Measurements from ENCODE around the gene MYBPC3.
"Not testable (repeated sequence)": the region's sequence is repeated elsewhere in the genome, so short reads cannot be mapped to it uniquely, and the experiment has no call there.

MYBPC3 gene

DNA sequence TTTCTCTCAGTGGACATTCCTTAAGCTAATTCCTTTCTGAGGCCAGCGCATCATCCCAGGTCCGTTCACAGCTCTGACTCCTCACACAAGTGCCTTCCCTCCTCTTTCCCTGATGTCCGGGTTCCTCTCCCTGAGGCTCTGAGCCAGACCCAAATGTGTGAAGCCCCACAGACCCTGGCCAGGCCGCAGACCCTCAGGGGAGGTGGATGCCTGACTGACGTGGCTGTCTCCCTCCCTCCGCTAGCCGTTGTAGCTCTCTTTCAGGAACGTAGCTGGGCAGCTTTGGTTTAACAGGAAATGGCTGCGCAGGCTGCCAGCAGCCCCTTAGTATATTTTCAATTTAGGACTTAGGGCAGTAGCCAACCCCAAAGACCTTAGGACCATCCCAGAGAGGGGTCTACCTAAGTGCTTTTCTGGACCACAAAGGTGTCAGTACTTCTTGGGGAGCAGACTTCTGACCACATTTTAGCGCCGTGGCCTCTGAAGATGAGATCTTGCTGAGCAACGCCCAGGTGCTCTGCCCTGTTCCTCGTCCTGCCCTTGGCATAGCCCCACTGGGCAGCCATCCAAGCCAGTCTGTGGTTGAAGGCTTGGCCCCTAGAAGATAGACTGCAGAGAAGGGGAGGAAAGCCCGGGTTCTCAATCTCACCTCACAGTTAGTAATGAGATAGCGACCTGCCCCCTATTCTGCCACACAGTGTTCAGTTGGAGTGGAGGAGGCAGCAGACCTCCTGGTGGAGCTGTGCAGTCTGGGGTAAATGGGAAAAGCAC is 27.0 kb downstream of the MYBPC3 start:
- DNase-seq = no peak

GRCh38 chr11:47324520-47324919 is 28.0 kb downstream of the MYBPC3 start:
- DNase-seq = no peak

DNA sequence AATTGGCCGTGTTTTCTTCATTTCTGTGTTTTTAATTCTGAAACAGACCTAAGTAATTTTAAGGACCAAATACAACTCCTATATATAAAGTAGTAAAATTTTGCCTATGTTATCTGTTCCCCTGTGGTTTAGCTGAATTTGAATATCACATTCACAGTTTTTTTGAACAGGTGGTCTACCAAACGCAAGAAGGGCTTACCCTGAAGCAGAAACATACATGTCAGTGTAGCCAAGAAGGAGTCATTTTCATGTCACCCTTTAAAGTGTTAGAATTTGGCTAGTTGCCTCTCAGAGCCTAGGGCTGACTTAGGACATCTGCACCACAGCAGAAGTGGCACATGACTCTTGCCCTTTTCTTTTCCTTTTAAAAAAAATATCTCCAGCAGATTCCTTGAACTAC is 34.3 kb downstream of the MYBPC3 start:
- no peak for DNase-seq

DNA sequence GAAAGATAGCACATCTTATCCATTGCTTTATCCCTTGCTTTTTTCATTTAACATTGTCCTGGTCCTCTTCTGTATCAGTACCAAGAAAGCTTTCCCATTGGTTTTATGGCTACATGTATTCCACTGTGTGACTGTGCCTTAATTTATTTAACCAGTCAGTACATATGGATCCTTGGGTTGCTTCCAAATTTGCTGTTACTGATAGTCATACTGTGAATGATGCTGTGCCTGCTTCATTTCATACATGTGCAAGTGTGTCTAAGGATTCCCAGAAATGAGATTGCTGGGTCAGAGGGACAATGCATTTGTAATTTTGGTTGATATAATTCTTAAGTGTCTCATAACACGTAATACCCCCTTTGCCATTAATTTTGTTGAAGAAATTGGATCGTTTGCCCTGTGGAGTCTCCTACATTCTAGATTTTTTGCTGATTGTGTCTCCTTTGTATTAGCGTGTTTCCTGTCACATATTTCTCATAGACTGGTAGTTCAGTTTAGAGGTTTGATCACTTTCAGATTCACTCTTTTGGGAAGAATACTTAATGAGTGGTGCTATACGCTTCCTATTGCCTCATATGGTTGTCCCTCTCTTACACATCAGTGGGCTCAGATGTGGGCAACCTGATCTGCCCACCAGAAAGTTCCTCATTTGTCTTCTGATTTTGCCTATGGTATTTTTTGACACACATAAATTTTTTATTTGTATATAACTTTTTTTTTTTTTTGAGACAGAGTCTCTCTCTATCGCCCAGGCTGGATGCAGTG is 35.3 kb downstream of the MYBPC3 start:
- DNase-seq = no peak

GRCh38 chr11:47316501-47316900 is 36.0 kb downstream of the MYBPC3 start:
- not testable (repeated sequence) for DNase-seq

DNA sequence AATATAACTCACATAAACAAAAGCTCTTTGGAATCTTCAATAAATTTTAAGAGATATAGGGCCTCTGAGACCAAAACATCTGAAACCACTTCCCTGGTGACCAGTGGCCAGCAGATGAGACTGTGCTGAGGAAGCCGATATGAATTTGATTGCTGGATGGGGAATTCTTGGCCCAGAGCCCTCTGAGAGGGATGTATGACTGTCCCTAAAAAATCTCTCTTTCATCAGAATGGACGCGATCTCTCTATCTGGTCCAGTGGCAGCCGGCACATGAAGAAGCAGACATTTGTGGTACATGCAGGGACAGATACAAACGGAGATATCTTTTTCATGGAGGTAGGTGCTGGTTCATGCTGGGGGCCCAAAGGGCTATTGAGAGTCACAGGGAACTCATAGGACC is 37.5 kb downstream of the MYBPC3 start:
- DNase-seq = no peak

DNA sequence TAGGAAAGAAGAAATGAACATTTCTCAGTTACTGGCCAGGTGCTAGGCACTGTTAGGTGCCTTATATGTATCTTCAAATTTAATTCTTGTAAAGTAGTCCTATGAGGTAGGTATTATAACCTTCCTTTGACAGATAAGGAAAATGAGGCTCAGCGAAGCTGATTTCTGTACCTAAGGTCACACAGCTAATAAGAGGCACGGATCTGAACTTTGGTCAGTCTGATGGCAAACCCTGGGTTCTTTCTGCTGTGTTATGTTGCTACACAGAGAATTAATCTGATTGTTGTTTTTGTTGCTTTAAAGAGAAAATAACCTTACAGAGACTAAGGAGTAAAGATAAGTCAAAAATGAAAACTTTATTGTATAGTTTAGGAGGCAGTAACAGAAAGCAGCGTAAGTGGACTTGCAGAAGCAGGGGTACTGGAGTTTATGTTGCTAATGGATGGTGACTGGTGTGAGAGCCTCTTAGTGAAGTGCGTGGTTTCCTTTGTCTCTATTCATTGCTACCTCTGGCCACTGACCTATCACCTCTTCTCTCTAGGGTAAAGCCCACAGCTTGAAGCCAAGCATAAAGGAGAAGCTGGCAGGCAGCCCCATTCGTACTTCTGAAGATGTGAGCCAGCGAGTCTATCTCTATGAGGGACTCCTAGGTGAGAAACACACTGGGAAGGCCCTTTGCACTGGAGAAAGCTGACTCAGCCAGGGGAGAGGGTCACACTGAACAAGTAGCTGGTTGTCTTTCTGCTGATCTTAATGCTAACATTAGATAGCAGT is 44.3 kb downstream of the MYBPC3 start:
- DNase-seq = no peak

GRCh38 chr11:47306484-47306844 is 46.0 kb downstream of the MYBPC3 start:
- DNase-seq = no peak

GRCh38 chr11:47305734-47306483 is 46.6 kb downstream of the MYBPC3 start:
- DNase-seq = peak in 48 of 56 donors; percentile 2 to 76 (median 33)

GRCh38 chr11:47302853-47303252 is 49.6 kb downstream of the MYBPC3 start:
- DNase-seq = no peak

GRCh38 chr11:47299078-47299477 is 53.4 kb downstream of the MYBPC3 start:
- no peak for DNase-seq

DNA sequence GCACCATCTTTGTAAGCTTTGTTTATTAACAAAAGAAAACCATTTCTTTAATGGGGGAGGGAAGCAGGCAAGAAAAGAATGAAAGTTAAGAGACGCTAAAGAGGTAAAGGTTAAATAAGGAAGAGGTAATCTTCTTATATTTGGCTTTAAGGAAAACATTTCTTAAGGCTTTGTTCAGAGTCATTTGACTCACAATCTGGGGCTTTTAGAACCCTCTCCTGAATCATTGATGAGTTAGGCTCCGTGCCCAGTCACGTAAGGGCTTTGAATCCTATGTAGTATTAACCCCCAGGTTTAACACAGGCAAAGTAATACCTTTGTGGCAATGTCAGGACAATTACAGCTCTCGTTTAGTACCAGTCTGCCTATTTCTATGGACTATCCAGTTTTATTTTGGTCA is 56.5 kb downstream of the MYBPC3 start:
- no peak for DNase-seq

DNA sequence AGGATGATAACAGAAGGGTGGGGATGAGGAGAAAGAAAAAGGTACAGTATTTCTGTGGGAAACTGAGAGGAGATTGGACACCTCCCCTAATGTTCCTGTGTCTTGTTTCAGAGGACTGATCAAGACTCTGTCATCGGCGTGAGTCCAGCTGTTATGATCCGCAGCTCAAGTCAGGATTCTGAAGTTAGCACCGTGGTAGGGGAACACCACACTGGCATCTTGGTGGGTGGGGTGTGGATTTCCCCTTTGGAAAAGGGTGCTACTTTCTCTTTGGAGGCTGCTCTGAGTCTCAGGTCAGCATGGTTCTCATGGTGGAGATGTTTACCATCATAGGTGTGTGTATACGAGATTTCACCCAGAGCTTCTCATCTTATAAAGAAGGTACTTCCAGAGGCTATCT is 57.1 kb downstream of the MYBPC3 start:
- DNase-seq = no peak

GRCh38 chr11:47289856-47290255 is 62.6 kb downstream of the MYBPC3 start:
- DNase-seq = no peak

GRCh38 chr11:47288066-47288465 is 64.4 kb downstream of the MYBPC3 start:
- DNase-seq = no peak

DNA sequence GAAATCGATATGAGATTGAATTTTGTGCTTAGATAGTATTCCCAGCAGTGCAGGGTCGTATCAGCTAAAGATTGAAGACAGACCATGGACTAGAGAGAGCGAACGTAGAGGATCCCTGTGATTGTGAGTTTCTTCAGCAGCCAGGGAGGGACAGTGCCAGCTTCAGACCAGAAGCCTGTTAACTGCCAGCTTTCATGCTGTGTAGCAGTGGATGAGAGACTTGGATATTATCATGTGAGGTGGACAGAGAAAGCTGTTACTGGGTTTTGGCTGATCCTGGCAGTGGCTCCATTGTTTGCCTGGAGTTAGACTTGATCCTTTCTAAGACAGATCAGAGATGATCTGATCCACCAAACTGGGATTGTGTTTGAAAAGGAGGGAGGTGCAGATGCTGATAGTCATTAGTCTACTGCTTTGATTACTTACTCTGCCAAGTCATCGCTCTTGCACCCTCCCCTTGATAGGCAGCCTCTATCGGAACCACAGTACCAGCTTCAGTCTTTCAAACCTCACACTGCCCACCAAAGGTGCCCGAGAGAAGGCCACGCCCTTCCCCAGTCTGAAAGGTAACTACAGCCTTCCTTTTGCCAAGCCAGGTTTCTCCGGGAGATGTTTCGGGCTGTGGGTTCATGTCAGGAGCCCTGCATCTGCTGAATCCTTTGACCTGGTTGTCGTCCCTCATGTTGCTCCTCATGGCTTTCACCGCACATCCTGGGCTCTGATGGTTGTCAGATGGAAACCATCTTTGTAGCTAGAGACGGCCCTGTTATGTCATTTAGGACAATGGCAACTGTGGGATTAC is 66.3 kb downstream of the MYBPC3 start:
- DNase-seq = no peak

GRCh38 chr11:47284151-47284550 is 68.4 kb downstream of the MYBPC3 start:
- DNase-seq = no peak

GRCh38 chr11:47282462-47282861 is 70.0 kb downstream of the MYBPC3 start:
- DNase-seq = no peak
